Smooth muscle cell (in vitro differentiated cells): Measurements from ENCODE around the gene VPS54. TPM values are rescaled to one million over a fixed set of nuclear protein-coding genes. Genes with fewer than 3 reads are reported as not detected.

Experiments
- DNase-seq: peaks from one replicate; lab custom pipeline; 2025; ENCODE audit not compliant: unreplicated experiment; lab: John Stamatoyannopoulos, UW
- H2AFZ ChIP-seq: fragments of 200-600 bp; sonication (generic); 2 replicates; pipeline ENCODE4 v1.6.0; 2016; ENCODE audit warnings: antibody characterized with exemption, low read depth, mild to moderate bottlenecking
- H3F3A ChIP-seq: fragments of 200-600 bp; sonication (generic); 2 replicates; pipeline ENCODE4 v1.6.0; 2017; ENCODE audit warnings: antibody characterized with exemption, low read depth
- H3K27ac ChIP-seq: fragments of 200-600 bp; sonication (generic); 2 replicates; pipeline ENCODE4 v1.5.1; 2016; ENCODE audit warnings: low read depth, mild to moderate bottlenecking
- H3K27me3 ChIP-seq: fragments of 200-600 bp; sonication (generic); 2 replicates; pipeline ENCODE4 v1.6.1; 2016; ENCODE audit warnings: low read depth, mild to moderate bottlenecking
- H3K36me3 ChIP-seq: fragments of 200-600 bp; sonication (generic); 2 replicates; pipeline ENCODE4 v1.5.1; 2016; ENCODE audit warnings: low read depth
- H3K4me1 ChIP-seq: fragments of 200-600 bp; sonication (generic); 2 replicates; pipeline ENCODE4 v1.5.1; 2016; ENCODE audit warnings: low read depth
- H3K4me2 ChIP-seq: fragments of 200-600 bp; sonication (generic); 2 replicates; pipeline ENCODE4 v1.6.0; 2016; ENCODE audit warnings: mild to moderate bottlenecking
- H3K4me3 ChIP-seq: fragments of 200-600 bp; sonication (generic); 2 replicates; pipeline ENCODE4 v1.5.1; 2016; ENCODE audit warnings: mild to moderate bottlenecking
- H3K79me2 ChIP-seq: fragments of 200-600 bp; sonication (generic); 2 replicates; pipeline ENCODE4 v1.6.0; 2016; ENCODE audit warnings: low read depth, mild to moderate bottlenecking
- H3K9ac ChIP-seq: fragments of 200-600 bp; sonication (generic); 2 replicates; pipeline ENCODE4 v1.6.0; 2016; ENCODE audit warnings: low read depth
- H3K9me3 ChIP-seq: fragments of 200-600 bp; sonication (generic); replicated peaks from 2 replicates; pipeline ENCODE4 v1.5.1; 2016; ENCODE audit warnings: low read depth
- H4K20me1 ChIP-seq: fragments of 200-600 bp; sonication (generic); 2 replicates; pipeline ENCODE4 v1.6.0; 2016; ENCODE audit warnings: low read depth
- CTCF ChIP-seq: fragments of 200-600 bp; sonication (generic); IDR thresholded peaks from 2 replicates; pipeline ENCODE4 v1.5.1; 2017; ENCODE audit warnings: borderline replicate concordance, mild to moderate bottlenecking, antibody characterized with exemption; ENCODE audit not compliant: insufficient read depth, poor library complexity, severe bottlenecking
- WGBS: methylation state at CpG from one replicate; pipeline ENCODE4 v1.1.7; 2016; ENCODE audit warnings: low lambda C conversion rate; 5-methylcytosine and 5-hydroxymethylcytosine counted together
- polyA plus RNA-seq: library from polyadenylated mRNA; unstranded; fragments of >200 nt; fragmentation: Nextera tagmentation; extraction: Ambion mirVana; gene quantifications from 2 replicates; pipeline ENCODE4 v1.2.1, GENCODE V29; 2016
- total RNA-seq: library from RNA; depleted of rRNA; stranded (reverse); fragments of >200 nt; gene quantifications from 2 replicates; pipeline ENCODE4 v1.2.3, GENCODE V29; 2014

VPS54 gene
- total and polyA plus RNA-seq, 2 experiments from 2014 or later, result 12.8 to 36.9 TPM

- no peak for TF ChIP-seq CTCF
- H4K20me1 ChIP-seq, result no peaks in the 10 kb centered on the region
- no peak overlapping the region for H2AFZ ChIP-seq
- peak overlapping the region; percentile 19 for H3K9ac ChIP-seq
- no peak for DNase-seq
- H3K4me1 ChIP-seq, result peaks cover 8% of the 10 kb centered on the region
- peak overlapping the region; percentile 60 for H3K27ac ChIP-seq
- H3K27me3 ChIP-seq, result no peaks in the 10 kb centered on the region
- WGBS, result 73% methylated on average over 5 of the region's 5 CpGs
- no peaks in the 10 kb centered on the region for H3K9me3 ChIP-seq
- H3K4me2 ChIP-seq, result peak overlapping the region; percentile 45
- H3K36me3 ChIP-seq, result no peaks in the 10 kb centered on the region
- no peak overlapping the region for H3K4me3 ChIP-seq
- no peaks in the 10 kb centered on the region for H3K79me2 ChIP-seq
- H3F3A ChIP-seq, result peaks cover 5% of the 10 kb centered on the region
Measured at GRCh38 chr2:64036034-64036705, 16.9 kb upstream of the VPS54 start.

- Histone ChIP-seq H3K9ac (no peak overlapping the region), H3K27ac (peak overlapping the region; percentile 60), H3K4me2 (peak overlapping the region; percentile 45), H3K4me1 (peaks cover 8% of the 10 kb centered on the region), H2AFZ (peak overlapping the region; percentile 39), H3F3A (peaks cover 5% of the 10 kb centered on the region), H3K9me3 (no peaks in the 10 kb centered on the region), H4K20me1 (no peaks in the 10 kb centered on the region), H3K27me3 (no peaks in the 10 kb centered on the region), H3K4me3 (no peak overlapping the region), H3K79me2 (no peaks in the 10 kb centered on the region), H3K36me3 (no peaks in the 10 kb centered on the region)
- no peak for TF ChIP-seq CTCF
- WGBS, result 66% methylated on average over 4 of the region's 4 CpGs
- DNase-seq, result no peak
Measured at GRCh38 chr2:64035072-64035942, 16.1 kb upstream of the VPS54 start.

DNA sequence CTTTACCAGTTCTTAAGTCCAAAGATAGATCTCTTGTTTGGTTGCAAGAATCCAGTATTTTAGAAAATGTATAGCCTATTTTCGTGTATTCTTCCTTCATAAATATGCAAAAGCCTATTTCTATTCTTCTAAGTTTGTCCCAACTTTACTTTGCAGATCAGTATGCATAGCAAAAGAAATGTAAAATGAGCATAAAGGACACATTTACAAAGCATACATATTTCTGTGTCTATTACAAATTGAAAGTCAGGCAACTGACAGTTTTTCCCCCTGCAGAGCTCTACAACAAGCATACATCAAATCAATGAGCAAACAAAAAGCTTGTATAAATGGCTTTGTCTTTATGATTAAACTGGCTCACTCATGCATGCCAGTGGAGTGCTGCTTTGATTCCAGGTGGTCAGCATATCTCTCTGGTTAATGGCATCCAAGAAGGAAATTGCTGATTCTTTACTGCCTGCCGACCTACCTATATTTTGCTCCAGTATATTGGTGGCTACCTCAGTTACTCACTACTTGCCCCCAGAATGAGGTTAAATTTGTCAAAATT lies 10.0 kb upstream of the VPS54 start:
- Histone ChIP-seq H3K9ac (no peak overlapping the region), H3K36me3 (no peaks in the 10 kb centered on the region), H2AFZ (no peak overlapping the region), H3K4me3 (no peak overlapping the region), H3K9me3 (no peaks in the 10 kb centered on the region), H3K27me3 (no peaks in the 10 kb centered on the region), H3K4me2 (no peak overlapping the region), H3F3A (no peaks in the 10 kb centered on the region), H4K20me1 (no peaks in the 10 kb centered on the region), H3K79me2 (no peaks in the 10 kb centered on the region), H3K4me1 (peaks cover 9% of the 10 kb centered on the region), H3K27ac (no peak overlapping the region)
- no peak for DNase-seq
- TF ChIP-seq CTCF, result no peak
- 78% methylated on average over 2 of the region's 2 CpGs for WGBS
